HG03354 (cell line): ENCODE results near the gene LIMA1.
A peak's percentile ranks its signal among the peaks of the same experiment; 100 is the strongest.

Experiments used
- ATAC-seq: cut with Tn5 transposase; IDR thresholded peaks from one replicate; pipeline ENCODE4 v1.9.1; 2021; ENCODE audit warnings: mild to moderate bottlenecking; ENCODE audit not compliant: unreplicated experiment, poor library complexity, severe bottlenecking

Gene LIMA1

GRCh38 chr12:50195832-50196231, 87.5 kb downstream of the LIMA1 start:
- ATAC-seq, result no peak

GRCh38 chr12:50192908-50193307, 90.4 kb downstream of the LIMA1 start:
- no peak for ATAC-seq

GRCh38 chr12:50192236-50192635, 91.1 kb downstream of the LIMA1 start:
- no peak for ATAC-seq

- ATAC-seq, result no peak
Measured at GRCh38 chr12:50190859-50191258, 92.5 kb downstream of the LIMA1 start.

GRCh38 chr12:50188875-50189575, 94.3 kb downstream of the LIMA1 start:
- ATAC-seq, result no peak

DNA sequence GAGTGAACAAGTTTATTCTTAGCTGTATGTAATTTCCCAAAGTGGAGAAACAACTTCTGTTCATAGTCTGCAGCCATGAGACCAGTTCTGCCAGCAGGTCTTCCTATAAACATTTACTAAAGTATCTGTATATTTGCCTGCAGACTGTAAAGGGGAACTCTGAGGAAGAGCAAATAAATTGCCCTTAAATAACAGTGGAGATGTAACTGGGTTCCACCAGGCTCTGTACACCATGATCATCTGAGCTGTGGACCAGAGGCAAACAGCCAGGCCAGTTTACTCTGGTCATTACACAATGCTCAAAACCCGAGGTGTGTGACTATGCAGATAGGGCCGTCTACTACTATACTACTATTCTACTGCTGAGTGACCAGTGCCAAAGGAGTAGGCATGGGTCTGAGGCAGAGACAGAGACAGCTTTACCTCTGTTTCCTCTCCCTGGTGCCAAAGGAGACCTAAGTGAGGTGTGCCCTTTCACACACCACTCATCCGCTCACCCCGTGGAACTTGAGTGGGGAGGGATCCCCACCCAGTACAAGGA, 95.0 kb downstream of the LIMA1 start:
- ATAC-seq, result no peak

GRCh38 chr12:50187084-50187900, 96.0 kb downstream of the LIMA1 start:
- peak; percentile 68 for ATAC-seq

DNA sequence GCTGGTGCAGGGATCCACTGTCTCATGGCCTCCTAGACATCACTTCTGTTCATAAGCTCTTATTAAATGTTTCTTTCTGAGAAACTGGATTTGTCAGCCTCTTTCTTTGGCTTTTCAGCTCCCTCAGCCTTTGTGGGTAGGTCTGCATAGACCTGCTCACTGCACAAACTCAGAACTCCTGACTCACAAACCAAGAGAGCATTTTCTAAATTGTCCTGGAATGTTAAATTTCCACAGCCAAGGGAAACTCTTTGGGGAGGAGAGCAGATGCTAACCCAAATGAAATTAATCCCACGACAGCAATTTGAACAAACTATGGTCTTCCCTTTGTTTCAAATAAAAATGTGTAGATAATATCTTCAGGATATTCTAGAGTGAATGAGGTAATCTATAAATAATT, 96.6 kb downstream of the LIMA1 start:
- ATAC-seq, result no peak

- ATAC-seq, result no peak
Measured at GRCh38 chr12:50185970-50186663, 97.2 kb downstream of the LIMA1 start.

- ATAC-seq, result no peak
Measured at GRCh38 chr12:50185301-50185895, 97.9 kb downstream of the LIMA1 start.

- ATAC-seq, result no peak
Measured at GRCh38 chr12:50184261-50184660, 99.1 kb downstream of the LIMA1 start.

- ATAC-seq, result no peak
Measured at GRCh38 chr12:50182461-50182860, 100.9 kb downstream of the LIMA1 start.

GRCh38 chr12:50181691-50182090, 101.6 kb downstream of the LIMA1 start:
- no peak for ATAC-seq

- ATAC-seq, result no peak
Measured at GRCh38 chr12:50175716-50176026, 107.6 kb downstream of the LIMA1 start.

DNA sequence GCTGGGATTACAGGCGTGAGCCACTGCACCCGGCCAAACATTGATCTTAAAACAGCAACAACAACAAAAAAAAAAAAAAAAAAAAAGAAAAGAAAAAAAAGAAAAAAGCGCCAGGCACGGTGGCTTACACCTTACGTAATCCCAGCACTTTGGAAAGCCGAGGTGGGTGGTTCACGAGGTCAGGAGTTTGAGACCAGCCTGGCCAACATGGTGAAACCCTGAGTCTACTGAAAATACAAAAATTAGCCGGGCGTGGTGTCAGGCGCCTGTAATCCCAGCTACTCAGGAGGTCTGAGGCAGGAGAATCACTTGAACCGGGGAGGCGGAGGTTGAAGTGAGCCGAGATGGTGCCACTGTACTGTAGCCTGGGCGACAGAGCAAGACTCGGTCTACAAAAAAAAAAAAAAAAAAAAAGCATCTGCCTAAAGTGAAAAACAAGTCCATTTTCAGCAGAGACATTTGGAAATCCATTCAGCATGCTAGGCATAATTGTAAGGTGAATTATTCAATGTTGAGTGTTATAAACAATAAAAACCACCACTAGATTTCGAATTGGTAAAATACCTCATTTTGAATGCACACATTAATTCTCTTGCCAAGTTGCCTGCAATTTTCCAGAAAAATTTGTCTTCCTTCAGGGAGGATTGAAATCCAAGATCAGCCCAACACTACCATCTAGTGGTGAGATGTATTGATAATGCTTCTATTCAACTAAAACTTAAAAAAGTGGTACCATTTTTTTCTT, 108.2 kb downstream of the LIMA1 start:
- no peak for ATAC-seq

DNA sequence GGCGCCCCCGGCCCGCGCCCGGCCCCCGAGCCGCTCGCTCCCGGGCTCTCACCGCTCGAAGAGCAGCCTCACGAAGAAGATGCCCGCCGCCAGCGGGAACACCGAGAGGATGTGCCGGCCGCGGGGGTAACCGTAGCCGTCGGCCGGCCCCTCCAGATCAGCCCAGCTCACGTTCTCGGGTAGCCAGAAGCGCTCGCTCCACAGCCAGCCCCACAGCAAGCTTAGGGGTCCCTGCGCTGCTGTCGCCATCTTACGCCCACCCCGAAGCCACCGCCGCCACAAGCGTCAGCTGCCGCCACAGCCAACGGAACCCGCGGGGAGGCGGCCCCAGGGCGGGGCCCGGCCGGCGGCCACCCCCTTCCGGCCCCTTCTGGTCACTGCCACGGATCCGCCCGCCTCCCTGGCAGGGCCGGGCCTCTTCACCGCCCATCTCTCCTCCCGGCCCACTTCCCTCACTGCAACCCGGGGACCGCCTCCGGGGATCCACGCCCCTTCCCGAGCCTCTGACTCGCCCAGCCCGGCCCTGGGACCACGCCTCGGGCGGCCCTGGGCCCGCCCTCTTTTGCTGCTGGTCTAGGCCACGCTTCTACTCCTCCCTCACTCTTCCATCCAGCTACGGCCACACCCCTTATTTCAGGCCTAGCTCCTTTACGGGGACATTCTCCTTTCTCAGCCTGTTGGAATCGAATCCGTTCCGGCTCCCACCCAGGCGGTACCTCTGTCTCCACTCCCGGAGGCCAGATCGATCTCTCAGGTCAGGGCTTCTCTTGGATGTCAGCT, 116.1 kb downstream of the LIMA1 start, which contains the start of gene CERS5:
CERS5 (minus strand) TSS at position 321 of the 780 bp plus-strand sequence; CDS start at position 249, 72 bp downstream.
- peak; percentile 97 for ATAC-seq

DNA sequence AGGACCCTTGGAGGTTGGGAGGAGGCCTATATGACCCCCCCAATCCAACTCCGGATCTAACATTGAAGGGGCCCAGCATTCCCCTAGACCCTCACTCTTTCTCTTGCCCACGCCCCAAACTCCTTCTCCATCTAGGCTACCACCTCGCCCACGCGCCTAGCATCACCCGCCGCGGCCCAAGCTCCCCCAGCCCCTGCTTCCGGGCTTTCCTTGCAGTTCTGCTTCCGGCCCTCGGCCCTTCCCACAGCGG, 116.6 kb downstream of the LIMA1 start:
- ATAC-seq, result peak; percentile 45

DNA sequence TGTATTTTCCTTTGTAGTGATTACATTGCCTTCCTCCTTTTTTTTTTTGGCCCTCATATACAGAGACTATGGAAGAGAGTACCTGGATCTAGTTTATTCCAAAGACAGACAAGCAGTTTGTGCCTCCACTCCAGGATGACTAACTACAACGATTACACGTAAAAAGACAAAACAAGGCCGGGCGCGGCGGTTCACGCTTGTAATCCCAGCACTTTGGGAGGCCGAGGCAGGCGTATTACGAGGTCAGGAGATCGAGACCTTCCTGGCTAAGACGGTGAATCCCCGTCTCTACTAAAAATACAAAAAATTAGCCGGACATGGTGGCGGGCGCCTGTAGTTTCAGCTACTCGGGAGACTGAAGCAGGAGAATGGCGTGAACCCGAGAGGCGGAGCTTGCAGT, 118.4 kb downstream of the LIMA1 start:
- ATAC-seq, result no peak

- no peak for ATAC-seq
Measured at GRCh38 chr12:50162230-50162629, 121.1 kb downstream of the LIMA1 start.
